Measurements from ENCODE around the gene RAPH1. TPM values are rescaled to one million over a fixed set of nuclear protein-coding genes. Genes with fewer than 3 reads are reported as not detected.

RAPH1 gene
- total RNA-seq, 1 donor from 2014 or later: 71.6 TPM

DNA sequence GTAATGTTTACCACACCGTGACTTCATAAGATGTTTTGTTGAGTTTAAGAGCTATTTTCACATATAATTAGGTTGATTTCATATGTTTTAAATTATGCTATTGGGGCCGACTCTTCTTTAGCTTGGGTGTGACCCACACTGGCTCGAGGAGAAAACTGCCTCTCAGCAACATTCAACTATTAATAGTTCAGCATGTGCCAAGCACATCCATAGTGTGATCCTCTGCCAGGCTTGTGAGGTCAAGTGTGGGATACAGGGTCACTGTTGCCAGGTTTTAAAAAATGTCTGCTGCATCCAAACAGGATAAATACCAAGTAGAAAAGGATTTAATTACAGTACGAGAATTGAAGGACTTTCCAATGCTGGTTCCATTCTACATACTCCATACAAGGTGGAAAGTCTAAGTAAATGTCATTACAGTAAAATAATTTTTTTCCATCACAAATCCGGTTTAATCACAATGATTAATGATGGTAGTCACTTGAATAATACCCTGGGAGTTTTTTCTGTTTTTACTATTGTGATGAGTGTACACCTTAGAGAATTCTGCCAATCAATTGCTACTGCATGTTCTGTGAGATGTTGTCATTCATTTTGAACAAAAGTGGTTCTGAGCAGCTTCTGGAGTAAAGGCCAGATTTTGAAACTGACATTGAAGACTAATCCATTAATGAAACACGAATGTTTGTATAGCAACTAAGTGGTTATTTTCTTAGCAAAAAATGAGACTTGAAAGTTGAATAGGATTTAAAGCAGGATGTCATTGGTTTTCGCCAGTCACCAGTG is 122.4 kb downstream of the RAPH1 start:
- no peak for DNase-seq (ENCODE audit: low spot score)
- peaks cover 15% of the 10 kb centered on the region for H3K4me1 Mint-ChIP-seq (ENCODE audit: low read depth)
- no peaks in the 10 kb centered on the region for H3K9me3 Mint-ChIP-seq (ENCODE audit: low read depth)
- H3K27ac Mint-ChIP-seq (ENCODE audit: unreplicated experiment): peak overlapping the region; percentile 19
- TF ChIP-seq, protein P1, sequence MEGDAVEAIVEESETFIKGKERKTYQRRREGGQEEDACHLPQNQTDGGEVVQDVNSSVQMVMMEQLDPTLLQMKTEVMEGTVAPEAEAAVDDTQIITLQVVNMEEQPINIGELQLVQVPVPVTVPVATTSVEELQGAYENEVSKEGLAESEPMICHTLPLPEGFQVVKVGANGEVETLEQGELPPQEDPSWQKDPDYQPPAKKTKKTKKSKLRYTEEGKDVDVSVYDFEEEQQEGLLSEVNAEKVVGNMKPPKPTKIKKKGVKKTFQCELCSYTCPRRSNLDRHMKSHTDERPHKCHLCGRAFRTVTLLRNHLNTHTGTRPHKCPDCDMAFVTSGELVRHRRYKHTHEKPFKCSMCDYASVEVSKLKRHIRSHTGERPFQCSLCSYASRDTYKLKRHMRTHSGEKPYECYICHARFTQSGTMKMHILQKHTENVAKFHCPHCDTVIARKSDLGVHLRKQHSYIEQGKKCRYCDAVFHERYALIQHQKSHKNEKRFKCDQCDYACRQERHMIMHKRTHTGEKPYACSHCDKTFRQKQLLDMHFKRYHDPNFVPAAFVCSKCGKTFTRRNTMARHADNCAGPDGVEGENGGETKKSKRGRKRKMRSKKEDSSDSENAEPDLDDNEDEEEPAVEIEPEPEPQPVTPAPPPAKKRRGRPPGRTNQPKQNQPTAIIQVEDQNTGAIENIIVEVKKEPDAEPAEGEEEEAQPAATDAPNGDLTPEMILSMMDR (IDR thresholded peaks at IDR 0.05): no peak
- no peaks in the 10 kb centered on the region for H3K27me3 Mint-ChIP-seq (ENCODE audit: low read depth)
- H3K4me3 Mint-ChIP-seq (ENCODE audit: unreplicated experiment): no peak overlapping the region
- peaks cover 20% of the 10 kb centered on the region for H3K36me3 Mint-ChIP-seq (ENCODE audit: low read depth)

DNA sequence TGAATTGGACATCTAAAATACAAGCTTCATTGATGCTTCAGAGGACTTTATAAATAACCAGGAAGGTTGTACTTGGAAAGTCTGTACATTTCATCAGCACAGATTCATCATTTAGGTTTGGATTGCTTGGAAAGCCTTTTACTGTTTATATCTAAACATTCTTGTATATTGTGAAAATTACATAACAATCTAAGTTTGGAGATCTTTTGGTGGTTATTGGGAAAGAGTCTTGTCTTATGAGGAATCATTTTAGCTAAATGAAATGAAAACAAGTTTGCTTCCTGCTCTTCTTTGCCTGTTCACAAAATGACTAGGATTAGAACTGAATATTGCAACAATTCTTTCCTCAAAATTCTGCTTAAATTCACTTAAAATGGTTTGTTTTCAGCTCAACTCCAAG is 127.6 kb downstream of the RAPH1 start:
- no peaks in the 10 kb centered on the region for H3K27me3 Mint-ChIP-seq (ENCODE audit: low read depth)
- no peak for DNase-seq (ENCODE audit: low spot score)
- H3K27ac Mint-ChIP-seq (ENCODE audit: unreplicated experiment): no peak overlapping the region
- no peak overlapping the region for H3K4me3 Mint-ChIP-seq (ENCODE audit: unreplicated experiment)
- no peaks in the 10 kb centered on the region for H3K9me3 Mint-ChIP-seq (ENCODE audit: low read depth)
- TF ChIP-seq, protein P1 (IDR thresholded peaks at IDR 0.05): no peak
- peaks cover 19% of the 10 kb centered on the region for H3K36me3 Mint-ChIP-seq (ENCODE audit: low read depth)
- H3K4me1 Mint-ChIP-seq (ENCODE audit: low read depth): peaks cover 34% of the 10 kb centered on the region

DNA sequence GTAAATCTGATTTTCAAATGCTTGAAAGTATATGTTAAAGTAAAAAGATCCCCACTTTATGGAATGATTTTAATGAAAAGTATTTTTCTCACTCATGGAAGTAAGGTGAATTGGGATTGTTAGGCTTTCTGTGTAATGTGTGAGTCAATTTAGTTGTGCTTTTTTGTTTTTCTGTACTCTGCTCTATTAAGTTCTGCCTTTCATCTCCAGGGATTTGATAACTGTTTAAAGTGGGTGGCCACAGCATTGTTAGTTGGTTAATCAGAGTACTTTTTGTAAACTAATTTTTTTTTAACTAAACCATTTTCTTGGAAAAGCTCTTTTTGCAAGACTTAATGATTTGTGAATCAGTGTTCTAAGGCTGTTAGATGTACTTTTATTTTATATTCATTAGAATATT is 130.1 kb downstream of the RAPH1 start:
- H3K36me3 Mint-ChIP-seq (ENCODE audit: low read depth): peaks cover 17% of the 10 kb centered on the region
- H3K27ac Mint-ChIP-seq (ENCODE audit: unreplicated experiment): no peak overlapping the region
- DNase-seq (ENCODE audit: low spot score): no peak
- H3K4me3 Mint-ChIP-seq (ENCODE audit: unreplicated experiment): no peak overlapping the region
- H3K4me1 Mint-ChIP-seq (ENCODE audit: low read depth): peaks cover 40% of the 10 kb centered on the region
- no peaks in the 10 kb centered on the region for H3K9me3 Mint-ChIP-seq (ENCODE audit: low read depth)
- H3K27me3 Mint-ChIP-seq (ENCODE audit: low read depth): no peaks in the 10 kb centered on the region
- TF ChIP-seq, protein P1 (IDR thresholded peaks at IDR 0.05): no peak

DNA sequence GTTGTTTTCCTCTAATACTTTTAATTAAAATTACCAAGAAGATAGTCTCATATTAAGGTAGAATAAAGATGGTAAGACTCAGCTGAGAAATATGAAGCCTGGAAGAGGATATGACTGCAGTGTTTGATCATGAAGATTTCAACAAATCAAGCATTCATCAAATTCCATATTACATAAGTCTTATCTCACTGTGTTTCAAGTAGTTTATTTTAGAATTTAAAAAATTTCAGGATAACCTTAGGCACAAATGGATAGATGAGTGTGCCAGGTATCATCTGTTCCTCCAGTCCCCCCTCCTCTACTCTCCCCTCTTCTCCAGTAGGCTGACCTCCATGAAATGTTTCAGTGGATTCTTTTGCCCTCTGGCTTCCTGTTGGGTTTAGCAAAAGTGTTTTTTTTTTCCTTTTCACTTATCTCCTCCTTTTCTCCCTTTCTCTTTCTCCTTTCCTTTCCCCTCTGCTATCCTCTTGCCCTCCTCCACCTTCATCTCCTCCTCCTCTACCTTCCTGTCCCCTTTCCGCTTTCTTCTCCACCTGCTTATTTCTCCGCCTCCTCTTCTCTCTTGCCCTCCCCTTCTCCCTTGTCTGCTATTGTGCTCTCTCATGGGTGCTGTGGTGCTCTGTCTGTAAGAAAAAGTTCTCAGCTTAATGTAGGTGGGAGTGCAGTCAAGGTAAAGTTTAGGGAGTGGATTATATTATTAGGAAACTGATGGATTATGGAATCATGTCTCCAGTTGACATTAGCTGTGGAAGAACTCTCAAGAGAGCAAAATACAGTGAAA is 134.1 kb downstream of the RAPH1 start:
- Mint-ChIP-seq H3K4me1 (ENCODE audit: low read depth) (peaks cover 41% of the 10 kb centered on the region), H3K27me3 (ENCODE audit: low read depth) (no peaks in the 10 kb centered on the region), H3K36me3 (ENCODE audit: low read depth) (peaks cover 11% of the 10 kb centered on the region), H3K9me3 (ENCODE audit: low read depth) (peaks cover 3% of the 10 kb centered on the region), H3K4me3 (ENCODE audit: unreplicated experiment) (no peak overlapping the region), H3K27ac (ENCODE audit: unreplicated experiment) (peak overlapping the region; percentile 19)
- DNase-seq (ENCODE audit: low spot score): no peak
- TF ChIP-seq, protein P1 (IDR thresholded peaks at IDR 0.05): no peak

DNA sequence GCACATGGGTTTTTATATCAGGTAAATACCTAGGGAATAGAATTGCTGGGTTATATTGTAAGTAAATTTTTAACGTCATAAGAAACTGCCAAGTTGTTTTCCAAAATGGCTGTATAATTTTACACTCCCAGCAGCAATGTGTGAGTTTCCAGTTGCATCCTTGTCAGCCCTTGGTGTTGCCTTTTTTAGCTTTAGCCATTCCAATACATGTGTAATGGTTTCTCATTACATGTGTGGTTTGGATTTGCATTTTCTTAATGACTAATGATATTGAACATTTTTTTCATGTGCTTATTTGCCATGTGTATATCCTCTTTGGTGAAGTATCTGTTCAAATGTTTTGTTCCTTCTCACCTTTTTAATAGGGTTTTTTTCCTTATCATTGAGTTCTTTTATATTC is 136.1 kb downstream of the RAPH1 start:
- no peak for DNase-seq (ENCODE audit: low spot score)
- Mint-ChIP-seq H3K9me3 (ENCODE audit: low read depth) (peaks cover 3% of the 10 kb centered on the region), H3K4me3 (ENCODE audit: unreplicated experiment) (no peak overlapping the region), H3K27me3 (ENCODE audit: low read depth) (no peaks in the 10 kb centered on the region), H3K36me3 (ENCODE audit: low read depth) (peaks cover 15% of the 10 kb centered on the region), H3K27ac (ENCODE audit: unreplicated experiment) (no peak overlapping the region), H3K4me1 (ENCODE audit: low read depth) (peaks cover 32% of the 10 kb centered on the region)
- TF ChIP-seq, protein P1 (IDR thresholded peaks at IDR 0.05): no peak
